GM20431 (cell line): ENCODE data around the gene HDAC9.

Experiments
- in situ Hi-C: fragments of 300-500 bp; cut with MseI, MboI; formaldehyde crosslinking; loops from one replicate; pipeline ENCODE4 v1.15.0; 2020; ENCODE audit warnings: low sequenced_read_pairs; ENCODE audit not compliant: unreplicated experiment

HDAC9 gene

DNA sequence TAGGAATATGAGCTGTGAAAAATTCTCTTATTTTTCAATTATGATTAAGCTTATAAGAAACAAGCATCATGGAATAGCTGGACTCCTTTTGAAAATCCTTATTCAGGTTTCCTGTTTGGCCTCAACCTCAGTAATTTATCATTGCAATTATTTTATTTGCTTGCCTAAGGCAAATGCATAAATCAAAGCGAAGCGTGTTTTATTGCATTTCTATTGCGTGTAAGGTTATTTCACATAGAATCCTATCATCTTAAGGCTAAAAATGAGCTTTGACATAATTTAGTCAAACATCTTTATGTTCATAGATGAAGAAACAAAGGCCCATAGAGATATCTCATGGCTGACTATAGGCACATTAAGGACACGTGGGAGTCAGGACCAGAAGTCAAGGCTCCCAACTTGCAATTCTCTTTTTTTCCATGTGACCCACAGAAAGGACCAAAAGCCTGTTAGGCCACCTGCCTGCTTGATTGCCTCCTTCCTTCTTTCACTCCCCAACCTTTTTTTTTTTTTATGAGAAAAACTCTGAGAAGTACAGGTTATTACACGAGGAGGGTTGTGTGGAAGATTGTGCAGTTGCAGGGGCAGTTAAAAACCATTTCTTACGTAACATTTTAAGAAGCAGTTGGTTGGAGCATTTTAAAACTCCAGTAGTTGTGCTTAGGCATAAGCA, 261.0 kb downstream of the HDAC9 start:
- in situ Hi-C loops: no loop called here

DNA sequence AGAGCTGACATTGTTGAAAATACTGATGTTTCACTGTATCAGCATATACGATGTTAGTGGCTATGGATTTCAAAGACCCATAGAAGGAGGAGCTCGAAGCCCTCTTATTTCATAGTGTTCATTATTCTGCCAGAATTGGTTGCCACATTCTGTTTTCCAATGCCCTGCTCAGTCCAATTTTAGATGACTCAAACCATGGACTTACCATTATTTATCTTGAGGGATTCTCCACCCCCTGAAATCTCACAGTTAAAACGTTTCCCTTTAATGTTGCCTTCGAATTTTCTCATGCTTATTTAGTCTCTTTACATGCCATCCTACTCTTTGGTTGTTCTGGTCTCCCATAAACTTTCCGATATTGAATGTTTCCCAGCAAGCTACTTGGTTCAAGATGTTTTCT, 264.5 kb downstream of the HDAC9 start:
- in situ Hi-C loops: no loop called here

DNA sequence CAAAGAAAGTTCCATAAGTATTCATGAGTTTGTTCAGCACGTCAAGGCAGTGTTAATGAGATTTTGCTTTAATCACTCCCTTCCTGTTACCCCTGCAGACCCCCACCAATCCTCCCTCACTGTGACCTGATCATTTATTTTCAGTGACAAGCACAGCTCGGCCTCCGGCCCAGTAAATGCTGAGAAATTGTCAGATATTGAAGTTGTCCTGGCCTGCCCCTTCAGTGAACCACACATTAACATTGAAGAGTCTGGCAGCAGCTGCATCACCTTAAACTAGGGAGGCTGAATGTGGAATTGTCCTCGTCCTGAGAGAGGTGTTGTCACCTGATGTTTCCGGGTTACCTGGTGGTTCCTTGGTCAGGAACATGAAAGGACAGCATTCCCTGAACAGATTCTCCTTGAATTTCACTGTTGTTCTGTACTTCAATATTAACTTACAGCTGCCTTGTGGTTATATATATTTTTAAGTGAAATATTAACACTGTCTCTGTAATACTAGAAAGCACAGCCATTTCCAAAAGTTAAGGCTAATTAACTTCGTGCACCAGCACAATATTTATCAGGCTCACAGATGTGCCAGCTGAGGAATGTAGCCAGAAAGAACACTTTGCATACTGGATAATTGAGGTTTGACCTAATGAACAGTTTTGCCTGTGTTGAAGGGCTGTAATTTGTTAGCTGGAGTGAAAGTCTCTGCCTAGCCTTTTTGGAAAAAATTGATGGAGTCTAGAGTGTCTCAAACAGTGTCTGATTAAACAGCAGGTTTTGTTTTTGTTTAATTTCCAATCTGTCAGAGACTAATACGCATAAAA, 265.3 kb downstream of the HDAC9 start:
- in situ Hi-C loops: no loop called here

DNA sequence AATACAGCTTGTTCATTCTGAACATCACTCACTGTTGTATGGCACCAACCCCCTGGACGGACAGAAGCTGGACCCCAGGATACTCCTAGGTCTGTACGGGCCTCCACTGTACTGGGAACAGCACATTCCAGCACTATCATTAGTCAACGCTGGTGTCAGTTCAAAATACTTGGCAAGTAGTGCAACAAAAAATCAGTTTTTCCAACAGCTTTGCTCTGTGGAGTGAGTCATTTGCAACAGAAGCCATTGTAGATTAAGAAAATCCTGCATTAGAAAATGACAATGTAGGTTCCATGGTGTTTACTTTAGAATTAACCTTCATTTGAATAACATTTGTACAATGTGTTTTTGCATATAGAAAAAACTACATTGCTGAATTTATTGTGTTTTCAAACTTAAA, 266.6 kb downstream of the HDAC9 start:
- in situ Hi-C loops: no loop called here

DNA sequence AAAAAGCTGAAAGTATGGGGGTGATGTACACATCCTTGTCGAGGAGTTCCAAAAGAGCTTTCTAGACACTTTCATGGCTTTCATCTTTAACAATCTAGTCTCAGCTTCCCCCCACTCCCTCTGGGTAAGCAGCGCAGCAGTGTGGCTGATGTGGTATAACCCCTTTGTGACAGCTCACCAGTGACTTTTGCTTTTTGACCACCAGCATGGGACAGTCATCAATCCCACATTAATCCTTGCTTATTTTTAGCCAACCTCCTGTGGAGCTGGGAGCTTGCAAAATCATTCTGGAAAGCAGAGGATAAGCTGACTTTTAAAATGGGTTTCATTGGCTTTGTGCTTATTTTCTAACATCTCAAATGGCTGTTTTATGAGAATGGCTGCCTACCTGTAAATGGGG, 272.7 kb downstream of the HDAC9 start:
- in situ Hi-C loops: no loop called here

DNA sequence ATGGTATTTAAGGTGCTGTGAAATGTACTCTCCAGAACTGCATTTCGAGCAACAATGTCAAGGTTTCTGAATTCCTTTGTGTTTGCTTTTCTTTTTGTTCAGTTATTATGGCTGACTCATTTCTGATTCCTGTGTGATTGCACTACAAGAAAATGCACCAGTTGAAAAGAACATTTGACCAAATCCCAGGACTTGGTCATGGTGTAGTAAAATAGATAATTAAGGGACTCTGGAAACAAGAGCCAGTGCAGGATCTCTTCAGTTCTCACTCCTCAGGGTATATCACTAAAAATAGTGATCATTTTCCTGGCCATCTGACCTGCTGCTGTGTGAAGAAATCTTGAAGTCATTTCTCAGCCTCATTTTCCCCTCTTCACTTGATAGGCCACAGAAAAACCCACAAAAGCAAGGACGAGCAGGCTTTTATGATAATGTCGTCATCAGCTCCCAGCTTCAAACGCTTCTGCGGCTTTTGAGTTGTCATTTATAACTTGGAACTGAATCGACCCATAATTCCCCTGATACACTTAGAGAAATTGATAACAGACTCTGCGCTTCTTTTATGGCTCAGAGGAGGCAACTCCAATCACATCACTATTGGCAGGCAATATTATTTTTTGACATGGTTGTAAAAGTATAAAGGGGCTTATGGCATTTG, 274.7 kb downstream of the HDAC9 start:
- in situ Hi-C loops: no loop called here

DNA sequence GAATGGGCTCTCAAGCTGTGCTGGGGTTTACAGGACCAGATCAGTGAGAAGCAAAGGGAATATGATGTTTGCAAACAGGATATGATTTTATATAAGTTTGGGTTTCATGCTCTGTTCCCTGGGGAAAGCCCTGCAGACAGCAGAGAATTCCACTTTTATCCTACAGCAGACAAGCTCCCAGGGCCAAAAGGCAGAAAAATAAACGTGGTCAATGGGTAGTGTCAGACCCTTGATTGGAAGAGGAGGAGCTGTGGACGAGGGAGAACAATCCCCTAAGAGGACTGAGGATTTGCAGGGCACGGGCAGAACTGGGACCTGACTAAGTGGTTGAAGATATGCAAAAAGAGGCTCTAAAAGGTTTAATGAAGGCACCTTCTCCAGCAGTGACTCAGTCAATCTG, 275.3 kb downstream of the HDAC9 start:
- in situ Hi-C loops: no loop called here

DNA sequence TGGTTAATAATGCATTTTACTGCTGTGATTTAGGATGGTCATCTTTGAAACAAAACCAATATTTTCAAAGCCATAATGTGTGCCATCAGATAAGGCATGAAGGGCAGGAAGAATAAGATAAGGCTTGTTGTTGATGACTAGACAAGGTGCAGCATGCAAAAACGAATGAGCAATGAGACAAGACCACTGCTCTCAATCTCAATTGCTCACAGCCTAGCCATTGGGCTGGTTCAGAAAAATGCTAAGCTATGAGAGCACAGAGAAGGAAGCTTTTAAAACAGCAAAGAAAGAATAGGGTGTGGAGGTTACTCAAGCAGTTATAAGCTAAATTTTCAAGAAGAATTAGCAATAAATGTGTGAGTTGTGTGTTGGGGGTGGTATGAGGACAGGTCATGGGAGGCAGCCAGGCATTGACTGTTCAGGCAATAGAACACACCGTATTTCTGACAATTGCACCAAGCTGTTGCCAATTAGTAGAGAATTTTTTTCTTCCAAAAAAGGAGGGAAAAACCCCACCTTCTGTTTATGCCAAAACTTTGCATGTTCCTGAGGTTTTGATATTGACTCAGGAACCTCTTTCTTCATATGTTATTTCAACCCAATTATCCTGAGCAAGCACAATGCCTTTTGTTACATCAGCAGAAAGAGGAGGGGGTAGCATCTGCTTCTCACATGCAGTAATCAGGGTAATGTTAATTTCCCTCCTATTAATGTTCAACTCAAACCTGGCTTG, 276.5 kb downstream of the HDAC9 start:
- in situ Hi-C loops: no loop called here

DNA sequence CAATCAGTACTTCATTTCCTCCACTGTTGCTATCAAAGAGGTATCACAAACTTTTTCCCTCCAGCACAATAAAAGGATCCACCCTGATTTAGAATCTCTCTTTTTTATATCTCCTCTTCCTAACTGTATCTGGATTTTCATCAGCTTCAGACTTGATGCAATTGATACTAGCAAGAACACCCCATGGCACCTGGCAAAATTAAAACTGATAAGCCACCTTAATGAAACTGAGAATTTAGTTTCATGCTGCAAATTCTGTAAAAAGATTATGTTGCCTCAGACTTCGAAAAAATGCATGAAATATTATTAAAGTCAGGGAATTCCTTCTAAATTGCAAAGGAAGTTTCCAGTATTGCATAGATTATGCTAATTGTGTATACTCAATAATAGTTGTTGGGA, 277.0 kb downstream of the HDAC9 start:
- in situ Hi-C loops: no loop called here

DNA sequence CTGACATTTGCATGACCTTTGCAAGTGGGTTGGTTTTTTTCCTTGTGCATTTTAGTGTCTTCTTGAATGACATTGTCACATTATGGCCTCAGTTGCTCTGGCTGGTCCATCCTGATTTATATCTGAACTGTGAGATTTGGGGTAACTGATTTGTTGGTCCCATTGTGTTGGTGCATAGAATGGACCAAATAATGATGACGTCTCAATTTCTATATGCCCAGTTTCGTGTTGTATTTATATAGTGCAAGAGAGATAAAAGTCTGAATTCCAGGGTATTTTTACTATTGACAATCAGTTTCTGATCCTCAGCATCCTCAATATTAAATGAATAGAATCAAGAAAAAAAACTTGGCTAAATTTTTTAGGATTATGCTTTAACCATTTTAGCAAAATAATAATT, 281.8 kb downstream of the HDAC9 start:
- in situ Hi-C loops: no loop called here

DNA sequence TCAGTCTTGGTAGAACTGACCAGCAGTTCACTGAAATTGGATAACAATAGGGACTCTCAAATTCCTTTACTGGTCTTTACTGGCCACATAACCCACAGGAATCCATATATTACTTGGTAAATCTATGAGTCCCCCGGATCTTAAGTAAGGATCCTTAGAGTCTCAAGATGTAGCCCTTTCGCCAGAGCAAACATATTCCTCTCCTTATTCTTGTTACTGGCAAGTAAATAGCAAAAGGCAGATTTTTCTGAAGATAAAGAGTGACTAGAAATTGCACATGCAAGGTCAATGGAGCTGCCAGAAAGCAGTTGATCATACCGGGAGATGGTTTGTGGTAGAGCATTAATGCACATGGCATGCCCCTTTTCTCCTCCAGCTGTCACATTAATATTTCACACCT, 283.0 kb downstream of the HDAC9 start:
- in situ Hi-C loops: no loop called here

DNA sequence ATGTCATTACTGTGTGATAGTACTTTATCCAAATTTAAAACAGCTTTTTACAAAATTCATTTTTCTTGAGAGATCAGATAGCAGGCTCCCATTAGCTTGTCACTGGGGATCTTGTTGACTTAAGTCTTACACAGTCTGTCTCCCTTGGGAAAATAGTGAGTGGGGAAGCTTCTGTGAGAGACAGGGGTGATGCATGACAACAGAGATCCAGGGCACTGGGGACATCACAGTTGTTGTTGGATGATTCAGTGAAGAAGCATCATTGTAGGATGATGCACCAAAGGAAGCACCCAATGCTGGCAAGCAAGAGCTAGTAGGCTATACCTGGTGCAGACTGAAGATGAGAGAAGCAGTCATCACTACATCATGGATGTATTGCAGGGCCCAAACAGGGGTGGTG, 284.7 kb downstream of the HDAC9 start:
- in situ Hi-C loops: no loop called here

DNA sequence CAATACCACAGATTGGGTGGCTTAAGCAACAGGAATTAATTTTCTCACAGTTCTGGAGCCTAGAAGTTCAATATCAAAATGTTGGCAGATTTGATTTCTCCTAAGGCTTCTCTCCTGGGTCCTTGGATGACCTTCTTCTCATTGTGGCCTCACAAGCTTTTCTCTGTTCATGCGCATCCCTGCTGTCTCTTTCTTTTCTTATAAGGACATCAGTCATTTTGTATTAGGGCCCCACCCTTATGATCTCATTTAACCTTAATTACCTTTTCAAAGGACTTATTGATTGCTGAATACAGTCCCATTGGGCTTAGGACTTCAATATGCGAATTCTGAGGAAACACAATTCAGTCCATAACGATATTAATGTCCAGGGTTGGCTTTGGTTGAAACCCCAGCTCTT, 285.4 kb downstream of the HDAC9 start:
- in situ Hi-C loops: no loop called here

DNA sequence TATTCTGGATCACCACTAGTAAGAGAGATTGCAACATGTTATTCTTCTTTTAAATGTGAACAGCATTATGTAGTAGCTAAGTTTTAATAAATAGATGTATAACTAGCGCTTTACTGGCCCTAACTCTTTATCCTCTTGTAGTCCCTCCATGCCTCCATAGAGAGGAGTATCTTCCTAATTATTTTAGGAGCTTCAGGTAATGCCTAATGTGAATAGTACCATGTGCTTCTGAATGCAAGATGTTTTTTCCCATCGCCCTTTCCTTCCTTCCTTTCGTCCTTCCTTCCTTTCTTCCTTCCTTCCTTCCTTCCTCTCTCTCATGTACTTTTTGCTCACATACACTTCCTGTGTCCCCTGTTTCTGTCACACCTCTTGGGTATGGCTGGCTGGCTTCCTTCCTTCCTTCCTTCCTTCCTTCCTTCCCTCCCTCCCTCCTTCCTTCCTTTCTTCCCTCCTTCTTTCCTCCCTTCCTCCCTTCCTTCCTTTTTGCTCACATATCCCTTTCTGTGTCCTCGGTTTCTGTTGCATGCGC, 290.7 kb downstream of the HDAC9 start:
- in situ Hi-C loops: no loop called here

DNA sequence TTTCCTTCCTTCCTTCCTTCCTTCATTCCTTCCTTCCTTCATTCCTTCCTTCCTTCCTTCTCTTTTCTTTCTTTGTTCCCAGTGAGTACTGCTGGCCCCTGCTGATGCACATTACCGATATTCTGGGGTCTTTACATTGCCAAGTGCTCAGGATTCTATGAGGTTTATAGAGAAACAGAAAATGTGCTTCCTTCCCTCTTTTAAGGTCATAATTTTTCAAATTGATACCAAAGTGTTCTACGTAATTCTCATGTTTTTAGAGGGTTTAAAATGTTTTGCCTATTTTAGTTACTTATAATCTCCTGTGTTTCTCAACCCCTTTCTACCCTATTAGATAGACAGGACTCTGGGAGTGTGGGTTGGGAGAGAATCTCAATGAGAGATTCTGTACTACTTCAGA, 291.2 kb downstream of the HDAC9 start:
- in situ Hi-C loops: no loop called here

DNA sequence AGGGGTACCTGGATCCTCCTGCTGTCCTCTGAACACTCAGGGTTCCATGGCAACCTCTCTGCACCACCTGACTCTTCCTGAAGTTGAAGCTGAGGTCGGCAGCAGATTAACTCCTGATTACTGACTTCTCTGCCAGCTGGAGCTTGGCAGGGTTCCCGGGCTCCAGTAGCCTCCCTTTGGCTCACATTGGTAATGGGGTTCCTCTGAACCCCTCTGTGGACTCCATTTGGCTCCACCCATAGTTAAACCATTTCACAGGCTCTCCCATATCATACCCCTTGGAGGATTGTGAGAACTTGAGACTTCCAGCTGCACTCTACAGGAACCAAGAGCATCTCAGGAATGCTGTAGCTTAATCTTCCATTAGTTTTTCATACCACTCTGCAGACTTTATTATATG, 292.5 kb downstream of the HDAC9 start:
- in situ Hi-C loops: no loop called here

DNA sequence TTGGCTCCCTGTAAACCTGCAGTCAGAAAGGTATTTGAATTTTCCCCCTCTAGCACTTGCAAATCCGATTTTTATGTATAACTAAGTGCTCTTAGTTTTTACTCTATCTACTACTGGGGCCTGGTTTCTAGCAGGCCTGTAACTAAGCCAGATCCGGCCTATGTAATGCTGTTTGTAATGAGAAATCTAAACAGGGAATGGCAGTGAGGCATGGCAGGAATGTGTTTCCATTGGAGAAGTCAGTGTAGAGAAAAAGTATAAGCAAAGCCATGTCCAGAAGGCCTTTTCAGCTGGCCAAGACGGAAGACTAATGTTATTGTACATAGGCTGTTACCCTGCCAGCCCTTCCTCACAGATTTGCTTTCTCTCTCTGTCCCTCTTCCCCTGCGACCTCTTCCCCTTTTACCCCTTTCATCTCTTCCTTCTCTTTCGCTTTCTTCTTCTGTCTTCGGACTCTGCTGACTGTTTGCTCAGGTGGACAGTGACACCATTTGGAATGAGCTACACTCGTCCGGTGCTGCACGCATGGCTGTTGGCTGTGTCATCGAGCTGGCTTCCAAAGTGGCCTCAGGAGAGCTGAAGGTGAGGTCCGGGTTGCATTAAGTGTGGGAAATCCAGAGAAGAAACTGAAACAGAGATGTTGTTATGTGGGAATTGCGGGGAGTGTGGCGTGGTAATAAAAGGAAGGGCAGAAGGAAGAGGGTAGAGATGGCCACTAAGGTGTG, 297.5 kb downstream of the HDAC9 start:
- in situ Hi-C loops: no loop called here

DNA sequence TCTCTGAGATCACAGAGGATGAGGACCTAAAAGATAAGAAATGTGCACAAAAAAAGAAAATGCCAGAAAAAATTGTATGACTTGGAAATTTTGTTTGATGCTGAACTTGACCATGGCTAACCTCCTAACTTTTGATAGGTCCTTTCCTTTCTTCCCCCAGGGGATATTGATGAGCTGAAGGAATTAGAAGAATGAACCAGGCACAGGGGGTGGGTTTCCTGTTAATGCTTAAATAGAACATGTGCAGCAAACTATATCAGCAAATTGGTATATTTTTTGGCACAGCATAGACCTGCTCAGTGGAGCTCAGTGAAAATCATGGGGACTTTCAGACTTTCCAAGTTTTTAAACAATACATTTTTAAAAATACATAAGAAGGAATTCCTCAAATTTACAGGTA, 300.7 kb downstream of the HDAC9 start:
- in situ Hi-C loops: no loop called here

DNA sequence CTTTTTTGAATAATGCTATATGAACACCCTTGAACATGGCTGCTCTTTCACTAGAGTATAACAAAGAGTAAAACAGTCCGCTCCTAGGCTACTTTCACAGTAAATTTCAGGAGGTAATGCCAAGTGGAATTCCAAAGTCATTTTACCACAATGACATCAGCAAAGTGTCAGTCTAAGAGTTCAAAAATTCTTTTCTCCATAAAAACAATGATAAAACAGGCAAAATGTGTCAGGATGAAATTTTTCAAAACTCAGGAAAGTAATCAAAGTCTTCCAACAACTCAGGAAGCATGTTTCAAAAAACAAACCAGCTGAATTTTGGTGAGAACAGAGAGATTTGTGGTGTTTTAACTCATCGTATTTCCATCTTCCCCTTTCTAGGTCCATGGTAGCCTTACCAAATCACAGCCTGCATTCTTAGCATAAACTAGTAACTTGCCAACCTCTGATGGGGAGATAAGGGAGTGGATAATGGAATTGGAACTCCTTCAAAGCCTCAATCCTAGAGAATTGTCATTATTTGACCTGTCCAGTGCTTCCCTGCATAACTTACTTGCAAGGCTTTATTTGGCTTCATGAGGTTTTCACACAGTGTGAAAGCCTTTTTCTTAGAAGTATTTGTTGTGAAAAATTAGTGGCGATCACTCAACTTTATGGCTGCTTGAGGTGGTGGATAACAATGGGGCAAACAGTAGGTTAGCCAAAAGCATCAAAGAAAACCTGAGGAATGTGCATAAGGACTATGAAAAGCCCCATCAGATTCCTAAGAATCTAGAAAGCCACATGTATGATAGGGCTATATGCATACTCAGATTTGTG, 302.7 kb downstream of the HDAC9 start:
- in situ Hi-C loops: no loop called here
